OCI-LY3 (cell line): ENCODE results near the gene WAS.

Source experiments
- CTCF ChIP-seq: fragments of 200-600, 300-600 bp; sonication (generic); IDR thresholded peaks from 2 replicates; pipeline ENCODE4 v1.5.1; 2014; ENCODE audit warnings: antibody characterized with exemption, low read length, low read depth
- EZH2phosphoT487 ChIP-seq: fragments of 200-600 bp; shearing (Covaris generic); IDR thresholded peaks from 2 replicates; pipeline ENCODE4 v1.6.1; 2018; ENCODE audit warnings: antibody characterized with exemption, mixed run types, low read depth

- TF ChIP-seq CTCF = no peak
- TF ChIP-seq EZH2phosphoT487 = no peak
Observed at GRCh38 chrX:48702032-48702431, 18.4 kb downstream of the WAS start.
